SIG-M5 treated with dmso at 0.1 percent for 504 hours (cell line): ENCODE measurements around the gene DNM1.
"Not testable (repeated sequence)": the region's sequence is repeated elsewhere in the genome, so short reads cannot be mapped to it uniquely, and the experiment has no call there.

Experiments
- DNase-seq: peaks from one replicate; lab custom pipeline; 2025; ENCODE audit not compliant: unreplicated experiment; lab: John Stamatoyannopoulos, UW

The DNM1 gene

DNA sequence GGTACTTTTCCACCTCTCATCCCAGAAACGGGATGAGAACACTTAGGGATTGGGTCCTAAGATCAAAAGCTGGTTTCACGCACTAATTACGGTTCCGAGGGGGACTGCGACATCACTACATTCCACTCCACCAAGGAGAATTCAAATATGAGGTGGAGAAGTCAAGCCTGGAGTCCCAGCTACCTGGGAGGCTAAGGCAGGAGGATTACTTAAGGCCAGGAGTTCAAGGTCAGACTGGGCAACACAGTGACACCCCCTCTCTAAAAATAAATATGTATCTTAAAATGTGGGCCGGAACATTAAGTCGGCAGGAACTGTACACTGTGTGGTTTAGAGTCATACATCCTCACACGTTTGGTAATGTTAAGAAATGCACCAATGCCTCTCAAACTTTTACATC is 71.1 kb downstream of the DNM1 start:
- DNase-seq: no peak

DNA sequence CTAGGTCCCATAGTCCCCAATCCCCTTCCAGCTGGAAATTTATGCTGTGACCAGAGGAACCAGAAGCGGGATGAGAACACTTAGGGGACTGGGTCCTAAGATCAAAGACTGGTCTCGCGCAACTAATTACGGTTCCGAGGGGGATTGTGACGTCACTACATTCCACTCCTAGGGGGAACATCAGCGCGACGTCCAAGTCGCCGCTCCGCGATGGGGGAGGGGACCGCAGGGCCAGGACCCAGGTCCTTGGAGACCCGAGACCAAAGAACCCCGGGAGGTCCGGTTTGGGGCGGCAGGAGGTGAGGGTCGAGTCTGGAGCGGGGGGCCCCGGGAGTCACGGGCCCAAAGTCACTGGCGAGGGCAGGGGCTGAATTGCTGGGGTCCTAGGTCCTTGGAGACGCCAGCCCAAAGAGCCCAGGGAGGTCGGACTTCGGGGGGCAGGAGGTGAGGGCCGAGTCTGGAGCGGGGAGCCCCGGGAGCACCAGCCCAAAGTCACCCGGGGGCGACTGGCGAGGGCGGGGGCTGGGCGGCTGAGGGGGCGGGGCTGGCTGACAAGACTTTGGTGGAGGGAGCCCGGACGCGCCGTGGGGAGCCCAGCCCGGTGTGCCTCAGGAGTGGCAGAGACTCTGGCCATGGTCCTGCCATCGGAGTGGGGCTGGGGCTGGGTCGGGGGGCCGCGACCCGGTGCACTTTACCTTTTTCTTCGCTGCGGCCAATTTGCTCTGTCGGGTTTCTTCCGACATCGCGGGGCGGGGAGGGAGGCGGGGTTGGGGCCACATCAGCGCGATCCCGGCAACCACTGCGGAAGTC is 72.2 kb downstream of the DNM1 start, which contains the start of gene GOLGA2:
TSS of gene GOLGA2 (minus strand) at position 810 of the 810 bp plus-strand sequence. CDS start at position 779, 31 bp downstream.
- DNase-seq: no peak

DNA sequence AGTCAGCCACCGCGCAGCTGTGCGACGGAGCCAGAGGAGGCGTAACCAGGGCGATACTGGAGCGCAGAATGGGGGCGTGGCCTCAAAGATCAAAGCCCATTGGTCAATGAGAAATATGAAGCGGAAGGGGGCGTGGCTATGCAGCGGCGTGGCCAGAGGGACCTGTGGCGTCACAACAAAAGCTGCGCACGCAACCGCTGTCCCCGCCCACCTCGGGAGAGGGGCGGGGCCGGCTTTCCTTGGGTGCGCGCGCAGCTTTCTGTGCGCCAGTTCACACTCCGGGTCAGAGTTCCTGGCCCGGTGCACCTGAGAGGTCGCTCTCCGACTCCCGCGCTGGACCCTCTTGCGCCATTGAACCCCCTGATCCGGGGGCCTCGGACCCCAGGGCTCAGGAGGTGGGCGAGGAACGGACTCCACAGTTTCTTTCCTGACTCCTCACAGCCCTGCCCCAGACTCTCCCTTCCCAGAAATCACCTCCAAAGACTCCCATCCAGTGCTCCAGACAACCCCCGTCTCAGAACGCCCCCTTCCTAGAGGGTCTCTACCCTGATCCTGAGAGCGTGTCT is 72.9 kb downstream of the DNM1 start, which contains the start of gene SWI5:
TSS of gene SWI5 (plus strand) at position 269 of the 566 bp plus-strand sequence.
- DNase-seq: peak; percentile 98

DNA sequence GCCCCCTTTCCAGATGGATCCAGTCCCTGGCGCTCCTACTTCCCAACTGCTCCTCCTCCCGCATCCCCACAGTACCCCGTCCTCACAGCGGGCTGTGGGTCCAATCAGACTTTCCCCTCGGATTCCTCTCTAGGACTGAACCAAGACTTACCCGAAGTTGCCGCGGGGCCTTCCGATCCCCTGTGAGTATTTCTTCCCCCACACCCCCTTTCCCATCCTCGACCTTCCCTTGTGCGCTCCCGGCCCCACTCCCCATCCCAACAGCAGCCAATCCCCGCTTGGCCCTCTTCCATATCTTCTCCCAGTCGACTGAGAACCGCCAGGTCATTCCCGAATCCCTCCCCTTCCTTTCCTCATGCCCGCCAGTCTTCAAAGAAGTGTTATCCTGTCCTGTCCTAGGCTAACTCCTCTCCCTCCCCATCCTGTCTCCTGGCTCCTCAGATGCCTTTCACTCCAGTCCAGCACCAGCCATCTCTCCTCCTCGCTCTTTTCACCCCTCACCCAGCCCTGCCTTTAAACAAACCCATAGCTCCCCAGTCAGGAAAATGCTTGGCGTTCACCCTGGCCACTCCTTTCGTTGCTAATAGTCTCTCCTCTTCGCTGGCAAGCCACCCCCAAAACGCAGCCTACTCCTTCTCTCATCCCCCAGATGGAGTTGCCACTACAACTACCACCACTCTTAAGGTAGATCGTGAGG is 73.5 kb downstream of the DNM1 start:
- DNase-seq: no peak

DNA sequence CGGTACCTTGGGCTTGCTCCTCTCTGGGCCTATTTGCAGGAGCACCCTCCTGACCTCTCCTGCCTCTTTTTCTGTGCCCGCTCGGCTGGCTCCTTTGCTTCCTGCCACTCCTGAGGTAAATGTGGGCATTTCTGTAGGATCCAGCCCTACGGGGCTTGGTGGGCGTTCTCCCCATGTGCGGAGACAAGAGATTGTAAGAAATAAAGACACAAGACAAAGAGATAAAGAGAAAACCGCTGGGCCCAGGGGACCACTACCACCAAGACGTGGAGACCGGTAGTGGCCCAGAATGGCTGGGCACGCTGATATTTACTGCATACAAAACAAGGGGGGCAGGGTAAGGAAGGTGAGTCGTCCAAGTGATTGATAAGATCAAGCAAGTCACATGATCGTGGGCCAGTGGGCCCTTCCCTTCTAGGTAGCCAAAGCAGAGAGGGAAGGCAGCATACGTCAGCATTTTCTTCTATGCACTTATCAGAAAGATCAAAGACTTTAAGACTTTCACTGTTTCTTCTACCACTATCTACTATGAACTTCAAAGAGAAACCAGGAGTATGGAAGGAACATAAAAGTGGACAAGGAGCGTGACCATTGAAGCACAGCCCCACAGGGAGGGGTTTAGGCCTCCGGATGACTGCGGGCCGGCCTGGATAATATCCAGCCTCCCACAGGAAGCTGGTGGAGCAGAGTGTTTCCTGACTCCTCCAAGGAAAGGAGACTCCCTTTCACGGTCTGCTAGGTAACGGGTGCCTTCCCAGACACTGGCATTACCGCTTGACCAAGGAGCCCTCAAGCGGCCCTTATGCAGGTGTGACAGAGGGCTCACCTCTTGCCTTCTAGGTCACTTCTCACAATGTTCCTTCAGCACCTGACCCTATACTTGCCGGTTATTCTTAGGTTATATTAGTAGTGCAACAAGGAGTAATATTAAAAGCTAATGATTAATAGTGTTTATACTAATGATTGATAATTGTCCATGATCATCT is 76.2 kb downstream of the DNM1 start:
- DNase-seq: not testable (repeated sequence)

DNA sequence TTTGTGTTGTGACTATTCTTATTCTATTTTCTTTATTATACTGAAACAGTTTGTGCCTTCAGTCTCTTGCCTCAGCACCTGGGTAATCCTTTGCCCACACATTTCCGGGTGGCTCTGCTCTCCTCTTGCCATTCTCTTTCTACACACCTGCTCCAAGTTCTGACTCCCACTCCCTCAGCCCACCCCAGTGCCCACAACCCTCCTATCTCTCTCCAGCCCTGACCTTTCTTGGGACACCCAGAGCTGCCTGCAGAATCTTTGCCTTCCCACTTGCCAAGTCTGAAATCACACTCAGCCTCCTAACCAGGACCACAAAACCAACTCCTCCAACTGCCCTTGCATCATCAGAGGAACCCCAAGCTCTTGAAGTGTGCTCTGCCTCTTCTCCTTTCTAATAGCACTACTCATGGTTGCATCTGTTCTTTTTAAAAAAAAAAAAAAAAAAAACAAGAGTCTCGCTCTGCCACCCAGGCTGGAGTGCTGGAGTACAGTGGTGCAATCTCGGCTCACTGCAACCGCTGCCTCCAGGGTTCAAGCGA is 77.0 kb downstream of the DNM1 start:
- peak; percentile 76 for DNase-seq

DNA sequence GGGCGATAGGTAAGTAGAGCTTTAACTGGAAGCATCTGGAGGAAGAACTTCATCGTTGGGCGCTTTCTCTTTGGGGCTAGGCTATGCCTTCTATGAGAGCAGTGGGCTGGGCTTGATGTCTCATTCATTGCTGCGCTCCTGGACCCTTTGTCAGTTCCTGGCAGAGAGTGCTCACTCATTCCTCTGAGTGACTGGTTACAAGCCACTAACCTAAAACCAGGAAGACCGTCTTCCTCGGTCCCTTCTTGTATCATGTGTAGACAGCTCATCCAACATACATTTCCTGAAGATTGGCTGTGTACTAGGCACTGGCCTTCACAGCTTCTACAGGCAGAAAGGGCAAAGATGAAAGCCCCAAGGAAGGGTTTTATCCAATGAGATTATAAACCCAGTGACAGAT is 79.3 kb downstream of the DNM1 start:
- DNase-seq: no peak

DNA sequence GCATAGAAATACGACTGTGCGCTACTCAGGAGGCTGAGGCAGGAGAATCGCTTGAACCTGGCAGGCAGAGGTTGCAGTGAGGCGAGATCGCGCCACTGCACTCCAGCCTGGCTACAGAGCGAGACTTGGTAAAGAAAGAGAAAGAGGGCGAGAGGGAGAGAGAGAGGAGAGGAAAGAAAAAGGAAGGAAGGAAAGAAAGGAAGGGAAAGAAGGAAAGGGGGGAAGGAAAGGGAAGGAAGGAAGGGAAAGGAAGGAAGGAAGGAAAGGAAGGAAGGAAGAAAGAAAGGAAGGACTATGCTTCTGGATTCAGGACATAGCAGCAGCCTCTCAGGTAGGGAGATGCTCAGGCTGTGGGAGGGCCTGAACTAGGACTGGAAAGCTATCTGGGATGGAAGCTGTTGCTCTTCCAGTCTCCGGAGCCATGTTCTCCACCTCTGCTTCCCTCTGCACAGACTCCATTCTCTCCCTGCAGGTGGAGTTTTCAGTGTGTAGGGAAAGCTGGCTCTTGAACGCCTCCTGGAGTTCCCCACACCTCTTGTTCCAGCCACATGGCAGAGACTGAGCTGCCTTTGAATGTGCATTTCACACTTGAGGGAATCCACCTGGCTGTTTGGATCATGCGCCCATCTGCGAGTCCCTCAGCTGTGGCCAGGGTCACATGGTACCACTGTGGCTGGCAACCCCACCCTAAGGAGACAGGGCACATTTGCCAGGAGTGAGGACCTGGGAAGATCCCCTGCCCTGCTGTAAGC is 82.0 kb downstream of the DNM1 start:
- no peak for DNase-seq

DNA sequence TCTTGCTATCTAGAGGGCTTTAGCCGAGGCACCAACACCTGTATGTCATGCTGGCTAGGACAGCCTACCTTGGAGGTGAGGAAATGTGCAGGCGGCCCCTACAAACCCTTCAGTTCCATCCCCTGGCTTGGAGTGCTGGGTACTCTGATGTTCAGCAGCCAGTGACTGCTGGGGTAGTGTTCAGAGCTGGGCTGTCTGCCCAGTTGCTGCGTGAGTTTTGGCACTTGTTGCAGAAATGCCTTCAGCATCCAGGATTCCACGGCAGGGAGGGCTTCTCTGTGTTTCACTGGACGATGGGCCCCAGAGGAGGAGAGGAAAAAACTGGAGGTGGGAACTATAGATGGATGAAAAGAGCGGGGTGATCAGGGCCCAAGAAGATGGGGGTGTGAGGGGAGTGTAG is 83.3 kb downstream of the DNM1 start:
- no peak for DNase-seq

DNA sequence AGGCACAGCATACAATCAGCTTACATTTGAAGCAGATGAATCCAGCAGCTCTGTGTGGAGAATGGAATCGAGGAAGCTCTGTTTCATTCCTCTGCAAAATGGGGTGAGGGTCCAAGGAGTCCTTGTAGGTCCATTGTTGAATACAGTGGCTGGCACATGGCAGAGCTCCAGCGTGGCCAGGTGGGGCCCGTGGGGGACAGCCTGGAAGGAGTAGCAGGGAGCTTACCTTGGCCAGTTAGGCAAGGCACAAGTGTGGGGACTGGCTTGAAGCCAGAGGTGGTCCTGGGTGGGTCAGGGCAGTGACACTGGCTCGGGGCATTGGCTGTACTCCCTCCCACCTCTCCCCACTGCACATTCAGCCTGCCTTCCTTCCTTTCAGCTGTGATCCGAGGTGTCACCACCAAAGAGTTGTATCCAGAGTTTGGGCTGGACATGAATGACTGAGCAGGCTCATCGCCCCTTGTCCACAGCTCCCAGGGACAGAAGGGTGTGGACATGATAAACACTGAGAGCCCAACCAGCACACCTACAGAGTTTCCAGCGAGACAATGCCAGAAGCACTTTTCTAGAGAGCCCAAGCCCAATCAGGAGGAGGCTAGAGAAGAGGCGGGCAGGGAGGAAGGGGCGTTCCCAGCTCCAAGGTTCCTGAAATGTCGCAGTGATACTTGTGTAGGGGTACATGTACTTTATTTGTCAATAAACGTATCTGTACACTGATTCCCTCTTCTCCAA is 85.3 kb downstream of the DNM1 start:
- no peak for DNase-seq

DNA sequence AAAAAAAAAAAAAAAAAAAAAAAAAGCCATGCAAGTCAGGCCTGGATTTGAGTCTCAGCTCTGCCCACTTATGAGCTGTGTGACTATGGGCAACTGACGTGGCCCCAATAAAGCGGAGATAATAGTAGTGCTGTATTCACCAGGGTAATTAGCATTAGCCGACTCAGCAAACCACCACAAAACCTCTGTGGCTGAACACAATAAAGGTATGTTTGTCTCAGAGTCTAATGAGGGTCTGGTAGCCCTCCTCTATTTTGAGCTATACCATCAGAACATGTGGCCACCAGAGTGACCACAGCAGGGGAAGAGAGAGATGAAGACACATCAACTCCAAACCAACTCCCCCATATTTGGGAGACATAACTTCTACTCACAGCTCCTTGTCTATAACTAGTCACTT is 88.8 kb downstream of the DNM1 start:
- DNase-seq: no peak

DNA sequence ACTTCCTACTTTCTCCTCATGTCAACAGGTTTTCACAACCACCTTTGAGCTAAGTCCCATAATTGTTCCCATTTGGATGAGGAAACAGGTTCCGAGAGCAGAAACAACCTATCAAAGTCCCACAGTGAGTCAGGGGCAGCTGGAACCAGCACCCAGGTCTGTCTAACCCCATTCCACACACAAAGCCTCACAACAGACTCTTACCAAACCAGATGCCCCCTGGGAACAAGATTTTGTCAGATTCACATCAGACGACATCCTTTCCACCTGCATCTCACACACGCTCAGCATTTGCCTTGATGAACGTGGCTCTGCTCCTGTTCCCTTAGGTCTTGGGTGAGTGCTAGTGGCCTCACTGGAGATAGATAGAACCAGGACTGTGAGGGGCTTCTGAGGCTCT is 89.9 kb downstream of the DNM1 start:
- no peak for DNase-seq

DNA sequence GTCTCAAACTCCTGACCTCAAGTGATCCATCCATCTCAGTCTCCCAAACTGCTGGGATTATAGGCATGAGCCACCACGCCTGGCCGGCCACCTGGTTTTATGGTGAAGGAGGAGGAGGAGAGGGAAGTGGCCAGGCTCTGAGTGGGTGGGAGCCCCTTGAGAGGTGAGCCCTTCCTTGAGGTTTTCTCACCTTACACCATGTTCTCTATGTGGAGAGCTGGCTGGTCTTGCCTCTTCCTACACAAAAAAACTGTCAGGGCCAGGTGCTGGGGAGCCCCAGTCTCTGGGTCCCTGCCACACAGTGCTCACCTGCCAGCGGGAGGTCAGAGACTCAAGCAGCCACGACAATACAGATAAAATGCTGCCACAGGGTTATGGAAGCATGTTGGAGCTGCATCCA is 91.0 kb downstream of the DNM1 start:
- no peak for DNase-seq

DNA sequence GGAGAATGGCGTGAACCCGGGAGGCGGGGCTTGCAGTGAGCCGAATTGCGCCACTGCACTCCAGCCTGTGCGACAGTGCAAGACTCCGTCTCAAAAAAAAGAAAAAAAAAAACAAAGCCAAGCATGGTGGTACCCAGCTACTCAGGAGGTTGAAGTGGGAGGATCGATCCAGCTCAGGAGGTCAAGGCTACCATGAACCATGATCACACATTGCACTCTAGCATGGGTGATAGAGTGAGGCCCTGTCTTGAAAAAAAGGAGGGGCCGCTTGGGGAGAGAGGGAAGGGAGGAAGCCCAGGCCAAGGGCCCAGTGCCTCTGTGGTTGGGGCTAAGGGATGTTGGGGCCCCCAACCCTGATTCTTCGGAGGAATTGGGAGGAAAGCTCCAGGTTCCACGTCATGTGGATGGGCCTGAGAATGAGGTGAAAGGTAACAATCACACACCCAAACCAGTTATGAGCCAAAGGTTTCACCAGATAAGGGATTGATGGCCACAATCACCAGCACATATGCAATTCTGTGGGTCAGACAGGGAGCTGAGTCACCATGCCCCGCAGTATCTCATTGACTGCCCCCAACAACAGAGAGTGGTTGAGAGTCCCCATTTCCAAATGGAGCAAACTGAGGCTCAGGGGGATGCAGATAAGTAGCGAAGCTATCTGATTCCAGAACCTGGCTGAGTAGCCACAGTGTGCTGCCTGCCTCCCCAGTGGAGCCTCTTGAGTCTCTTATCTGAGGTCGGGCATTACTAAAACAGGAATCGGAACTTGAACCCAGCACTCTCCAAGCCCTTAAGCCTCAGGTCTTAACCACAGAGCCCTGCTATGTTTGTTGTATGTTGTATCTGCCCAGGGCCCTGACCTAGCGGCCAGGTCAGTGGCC is 93.4 kb downstream of the DNM1 start:
- DNase-seq: no peak

DNA sequence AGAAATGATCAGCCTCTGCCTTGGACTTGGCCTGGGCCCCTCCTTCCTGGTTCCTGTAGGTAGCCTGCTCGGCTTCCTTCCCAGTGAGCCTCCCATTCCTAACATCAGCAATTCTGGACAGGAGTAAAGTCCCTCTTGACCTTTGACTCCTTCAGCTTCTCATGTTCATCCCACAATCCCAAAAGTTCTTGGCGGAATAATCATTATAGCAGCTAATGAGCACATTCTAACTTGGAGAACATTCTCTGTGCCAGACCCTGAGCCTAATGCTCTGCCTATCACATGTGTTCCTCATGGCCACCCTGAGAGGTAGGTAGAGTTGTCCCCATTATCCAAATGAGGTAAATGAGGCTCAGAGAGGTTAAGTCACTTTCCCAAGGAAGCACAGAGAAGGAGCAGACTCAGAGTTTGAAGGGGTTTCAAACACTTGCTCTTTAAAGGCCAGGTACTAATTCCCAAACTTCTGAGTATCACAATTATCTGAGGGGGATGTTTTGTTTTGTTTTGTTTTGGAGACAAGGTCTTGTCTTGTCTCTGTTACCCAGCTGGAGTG is 94.1 kb downstream of the DNM1 start:
- DNase-seq: no peak

DNA sequence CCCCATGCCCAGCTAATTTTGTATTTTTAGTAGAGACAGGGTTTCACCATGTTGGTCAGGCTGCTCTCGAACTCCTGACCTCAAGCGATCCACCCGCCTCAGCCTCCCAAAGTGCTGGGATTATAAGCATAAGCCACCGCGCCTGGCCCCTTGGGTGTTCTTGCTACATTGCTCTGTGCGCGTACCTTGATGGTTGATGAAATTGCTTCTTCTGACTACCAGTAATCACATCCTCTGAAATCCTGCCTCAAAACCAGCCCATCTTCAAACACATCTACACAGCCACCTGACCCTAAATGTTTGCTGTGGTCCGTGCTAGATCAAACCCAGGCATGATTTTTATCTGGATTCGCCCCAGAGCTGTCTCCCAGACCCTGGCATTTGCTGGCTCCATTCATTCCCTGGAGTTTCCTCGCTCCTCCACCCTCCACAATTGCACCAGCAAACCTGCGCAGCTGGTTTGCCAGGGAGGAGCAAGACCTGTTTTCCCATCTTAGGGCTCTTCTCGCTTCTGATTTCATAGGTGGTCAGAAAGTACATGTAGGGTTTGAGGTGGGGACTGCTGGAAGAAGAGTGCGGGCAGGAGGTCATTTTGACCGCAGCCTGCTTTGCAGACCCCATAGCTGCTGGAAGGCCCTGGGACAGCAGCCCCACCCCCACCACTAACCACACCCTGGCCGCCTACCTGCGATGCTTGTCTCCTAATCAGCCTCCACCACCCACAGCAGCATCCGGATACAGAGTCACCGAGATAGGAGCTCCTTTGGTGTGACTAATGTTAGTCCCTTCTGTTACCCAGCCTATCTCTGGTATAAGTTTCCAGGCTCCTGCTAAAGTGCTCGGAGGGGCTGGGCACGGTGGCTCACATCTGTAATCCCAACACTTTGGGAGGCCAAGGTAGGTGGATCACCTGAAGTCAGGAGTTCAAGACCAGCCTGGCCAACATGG is 95.6 kb downstream of the DNM1 start:
- DNase-seq: peak; percentile 36
